Astrocyte of the cerebellum (primary cell): ENCODE measurements around the gene OSMR.

Experiments
- DNase-seq: peaks from one replicate; pipeline ENCODE4 v3.0.0-alpha.2; 2011; ENCODE audit warnings: low read depth
- H3K4me3 ChIP-seq: 2 replicates; pipeline ENCODE4 v1.5.1; 2011; ENCODE audit warnings: mild to moderate bottlenecking, low read depth, low read length, moderate library complexity
- CTCF ChIP-seq: IDR thresholded peaks from 2 replicates; pipeline ENCODE4 v1.5.1; 2012; ENCODE audit warnings: low read length, low read depth, moderate library complexity, mild to moderate bottlenecking; ENCODE audit errors: missing control alignments
- in situ Hi-C: cut with HindIII; loops from 2 replicates; pipeline ENCODE4 v1.10.0; 2017; ENCODE audit warnings: low sequenced_read_pairs

OSMR gene

GRCh38 chr5:38803246-38803645 is 42.6 kb upstream of the OSMR start:
- DNase-seq, result no peak
- in situ Hi-C loops, result loop anchor here (10.0 to 25.0 kb wide), 2 partner anchors 58 to 541 kb away; partner anchors contain the start of gene EGFLAM
- no peak for TF ChIP-seq CTCF
- no peak overlapping the region for H3K4me3 ChIP-seq

GRCh38 chr5:38806775-38807258 is 39.0 kb upstream of the OSMR start:
- in situ Hi-C loops, result loop anchor here (5.0 to 25.0 kb wide), 3 partner anchors 62 to 545 kb away; partner anchors contain the start of gene EGFLAM
- peak; percentile 89 for DNase-seq
- H3K4me3 ChIP-seq, result no peak overlapping the region
- no peak for TF ChIP-seq CTCF

- in situ Hi-C loops, result loop anchor here (5.0 to 25.0 kb wide), 3 partner anchors 63 to 546 kb away; partner anchors contain the start of gene EGFLAM
- no peak overlapping the region for H3K4me3 ChIP-seq
- DNase-seq, result no peak
- TF ChIP-seq CTCF, result no peak
Measured at GRCh38 chr5:38807570-38808483, 38.0 kb upstream of the OSMR start.

- in situ Hi-C loops, result loop anchor here (5.0 to 25.0 kb wide), 3 partner anchors 64 to 547 kb away; partner anchors contain the start of gene EGFLAM
- no peak for DNase-seq
- H3K4me3 ChIP-seq, result no peak overlapping the region
- no peak for TF ChIP-seq CTCF
Measured at GRCh38 chr5:38808666-38809343, 37.0 kb upstream of the OSMR start.

GRCh38 chr5:38809388-38810359 is 36.1 kb upstream of the OSMR start:
- in situ Hi-C loops, result loop anchor here (5.0 to 25.0 kb wide), 3 partner anchors 65 to 547 kb away; partner anchors contain the start of gene EGFLAM
- H3K4me3 ChIP-seq, result no peak overlapping the region
- peak; percentile 88 for DNase-seq
- peak; percentile 77 for TF ChIP-seq CTCF
